GM18858 (cell line): Measurements from ENCODE around the gene TAF10.

Source experiments
- ATAC-seq: cut with Tn5 transposase; IDR thresholded peaks from one replicate; pipeline ENCODE4 v1.9.1; 2021; ENCODE audit not compliant: unreplicated experiment

Gene TAF10

DNA sequence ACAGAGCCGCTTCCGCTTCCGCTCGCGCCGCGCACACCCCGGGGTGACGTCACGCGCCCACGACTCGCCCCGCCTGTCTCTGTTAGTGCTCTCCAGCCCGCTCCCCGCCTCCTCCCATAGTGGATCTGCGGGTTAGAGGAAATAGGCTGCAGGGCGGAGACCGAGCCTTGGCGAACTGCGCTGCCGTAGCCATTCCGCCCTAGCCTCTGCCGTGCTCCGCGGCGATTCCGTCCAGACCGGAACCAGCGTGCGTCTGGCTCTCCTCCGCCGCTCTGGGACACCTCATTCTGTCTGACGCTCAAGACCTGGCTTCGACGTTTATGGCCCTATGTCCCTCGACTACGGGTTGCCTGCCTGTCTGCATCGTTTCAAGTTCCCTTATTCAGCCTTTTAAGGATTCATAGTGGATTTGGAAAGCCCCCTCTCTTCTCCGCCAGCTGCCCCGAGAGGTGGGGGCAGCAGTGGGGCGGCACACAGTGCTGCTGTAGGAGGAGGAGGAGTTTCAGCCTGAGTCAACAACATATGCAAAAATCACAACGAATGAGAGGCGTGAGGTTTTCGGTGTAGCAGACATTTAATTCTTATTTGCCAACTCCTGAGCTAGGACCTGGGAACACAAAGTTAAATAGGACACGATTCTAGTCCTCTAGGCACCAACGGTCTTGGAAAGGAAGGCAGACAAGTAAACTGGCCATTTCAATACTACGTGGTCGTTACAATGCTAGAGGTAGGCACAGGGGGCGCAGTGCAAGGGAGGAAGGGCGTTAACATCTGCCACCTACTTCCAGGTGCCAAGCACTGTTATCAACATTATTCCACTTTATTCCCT is at the start of gene TAF10:
Gene TAF10 (minus strand): TSS at position 4 of the 829 bp plus-strand sequence. CDS start 27 bp downstream, outside the sequence.
- ATAC-seq: peak; percentile 72

DNA sequence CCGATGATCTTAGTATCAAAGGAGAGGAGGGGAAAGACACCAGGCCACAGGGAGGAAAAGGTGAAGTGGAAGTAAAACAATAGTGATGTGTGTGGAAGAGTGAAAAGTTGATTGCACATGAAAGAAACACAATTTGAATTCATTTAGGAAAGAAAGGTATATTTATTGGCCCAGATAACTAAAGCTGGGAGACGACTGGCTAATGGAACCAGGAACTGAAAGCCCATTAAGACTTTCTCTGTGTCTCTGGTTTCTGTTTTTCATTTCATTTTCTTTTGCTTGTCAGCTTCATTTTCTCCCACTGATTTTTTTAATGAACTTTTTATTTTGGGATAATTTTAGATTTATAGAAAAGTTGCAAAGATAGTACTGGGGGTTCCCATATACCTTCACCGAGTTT is 48.7 kb upstream of the TAF10 start:
- ATAC-seq: no peak

DNA sequence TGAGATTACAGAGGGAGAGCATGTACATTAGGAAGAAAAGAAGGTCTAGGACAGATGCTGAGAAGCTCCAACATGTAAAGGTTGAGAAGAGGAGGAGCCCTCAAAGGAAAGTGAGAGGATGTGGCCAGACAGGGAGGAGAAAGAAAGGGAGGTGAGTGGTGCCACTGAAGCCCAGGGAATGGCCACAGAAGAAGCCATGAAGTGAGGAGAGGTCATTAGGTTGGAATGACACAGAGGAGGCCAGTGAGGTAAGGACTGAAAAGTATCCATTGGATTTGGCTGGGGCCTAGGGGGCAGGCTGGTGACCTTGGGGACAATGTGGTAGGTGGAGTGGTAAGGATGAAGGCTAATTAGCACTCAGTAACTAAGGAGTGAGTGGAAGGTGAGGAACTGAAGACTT is 46.6 kb upstream of the TAF10 start:
- ATAC-seq: no peak

DNA sequence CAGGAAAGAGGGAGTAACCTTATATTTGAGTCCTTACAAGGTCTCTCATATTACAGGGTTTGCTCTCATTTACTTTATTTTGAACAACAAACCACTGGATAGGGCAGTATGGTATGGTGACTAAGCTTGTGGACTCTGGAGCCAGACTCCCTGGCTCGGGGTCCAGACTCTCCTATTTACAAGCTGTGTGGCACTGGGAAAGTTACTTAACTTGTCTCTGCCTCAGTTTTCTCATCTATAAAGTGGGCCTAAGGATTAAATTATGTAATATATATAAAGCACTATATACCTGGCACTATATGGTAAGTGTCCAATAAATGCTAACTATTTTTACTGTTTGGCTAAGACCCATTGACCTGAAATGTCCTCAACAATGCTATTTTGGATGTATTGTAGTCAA is 45.3 kb upstream of the TAF10 start:
- no peak for ATAC-seq

DNA sequence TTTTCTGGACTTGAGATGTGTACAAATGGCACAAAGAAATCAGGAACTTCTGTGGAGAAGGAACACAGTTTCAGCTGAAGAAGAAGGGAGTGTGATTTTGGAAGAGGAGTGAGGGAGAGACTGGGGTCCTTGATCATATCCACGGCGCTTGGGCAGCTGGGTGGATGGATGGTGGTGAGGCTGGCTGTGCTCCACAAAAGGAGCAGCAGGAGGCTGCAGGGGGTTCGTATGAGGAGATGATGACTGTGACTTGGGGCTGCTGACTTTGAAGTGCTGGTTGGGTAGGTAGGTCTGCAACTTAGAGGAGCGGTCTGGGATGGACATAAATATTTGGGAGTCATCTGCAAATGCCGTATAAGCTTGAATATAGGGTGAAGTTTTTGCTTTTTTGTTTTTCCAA is 44.9 kb upstream of the TAF10 start:
- ATAC-seq: no peak

DNA sequence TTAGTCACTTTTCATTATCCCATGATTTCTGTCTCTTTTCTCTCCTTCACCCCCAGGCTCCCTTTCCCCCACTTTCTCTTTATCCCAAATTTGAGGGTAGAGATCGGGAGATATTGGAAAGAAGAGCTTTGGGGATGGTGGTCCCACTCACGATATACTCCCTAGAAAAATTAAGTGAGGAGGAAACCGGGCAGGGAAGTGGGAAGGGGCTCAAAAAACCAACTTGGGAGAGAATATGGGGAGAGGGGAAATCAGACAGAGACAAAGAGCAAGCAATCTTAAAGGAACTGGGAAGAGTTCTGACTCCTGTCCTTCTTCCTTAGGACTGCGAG is 44.5 kb upstream of the TAF10 start:
- no peak for ATAC-seq

DNA sequence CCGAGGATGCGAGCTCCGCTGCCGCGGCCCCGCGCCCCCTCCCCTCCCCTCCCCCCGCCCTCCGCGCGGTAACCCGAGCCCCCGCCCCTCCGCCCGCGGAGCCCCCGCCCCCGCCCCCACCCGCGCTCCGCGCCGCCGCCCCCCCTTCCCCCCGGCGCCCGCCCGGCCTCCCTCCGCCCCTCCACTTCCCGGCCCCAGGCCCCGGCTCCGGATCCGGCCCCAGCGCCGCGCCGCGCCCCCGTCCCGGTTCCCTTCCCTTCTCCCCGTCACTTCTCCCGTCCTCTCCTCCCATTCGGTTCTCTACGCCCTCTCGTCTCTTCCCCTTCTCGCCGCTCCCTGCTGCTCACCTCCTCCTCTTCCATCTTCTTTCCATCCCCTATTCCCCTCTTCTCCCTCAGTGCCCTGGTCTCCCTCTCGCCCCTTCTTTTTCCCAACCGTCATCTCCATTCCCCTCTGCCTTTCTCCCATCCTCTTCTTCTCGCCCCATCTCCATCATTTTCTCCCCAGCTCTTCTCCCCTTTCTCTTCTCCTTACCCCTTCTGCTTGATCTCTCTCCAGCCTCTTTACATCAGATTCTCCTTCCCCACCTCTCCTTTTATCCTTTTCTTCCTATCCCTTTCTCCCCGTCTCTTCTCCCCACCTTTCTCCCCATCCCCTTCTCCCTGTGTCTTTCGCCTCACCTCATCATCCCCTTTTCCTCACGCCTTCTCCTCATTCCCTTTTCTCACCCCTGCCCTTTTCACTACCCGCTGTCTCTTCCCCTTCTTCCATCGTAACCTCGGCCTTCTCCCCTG is 44.0 kb upstream of the TAF10 start, which contains the start of gene DCHS1:
Gene DCHS1 (minus strand): TSS at position 20 of the 794 bp plus-strand sequence. CDS start 14,196 bp downstream, outside the sequence.
- ATAC-seq: no peak

DNA sequence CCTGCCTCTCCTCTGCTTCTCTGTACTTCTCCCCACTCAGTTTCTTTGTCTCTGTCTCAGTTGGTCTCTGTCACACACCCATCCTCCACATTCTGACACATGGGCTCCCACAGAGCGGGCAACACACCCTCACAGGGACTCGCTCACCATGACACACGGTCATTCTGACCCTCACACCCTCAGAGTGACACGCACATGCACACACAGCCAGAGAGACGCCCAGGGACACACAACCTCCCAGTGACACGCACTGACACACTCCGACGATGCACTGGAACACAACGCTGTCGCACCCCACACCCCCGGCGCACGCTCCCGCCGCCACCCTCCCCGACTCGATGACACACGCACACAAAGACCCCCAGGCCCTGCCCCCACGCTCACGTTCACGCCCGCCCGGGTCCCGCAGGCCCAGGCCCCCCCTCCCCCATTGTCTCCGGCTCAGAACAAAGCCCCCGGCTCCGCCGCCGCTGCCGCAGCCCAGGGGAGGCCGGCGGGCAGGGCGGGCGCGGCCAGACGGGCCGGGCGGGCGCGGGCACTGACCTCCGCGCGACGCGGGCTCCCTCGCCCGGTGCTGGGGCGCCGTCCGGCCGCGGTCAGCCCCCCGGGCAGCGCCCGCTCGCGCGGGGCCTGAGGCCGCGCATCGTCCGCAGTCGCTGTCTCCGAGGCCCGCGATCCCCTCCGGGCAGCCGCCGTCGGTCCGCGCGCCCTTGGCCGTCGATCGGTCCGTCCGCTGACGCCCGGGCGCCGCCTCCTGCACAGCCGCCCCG is 43.2 kb upstream of the TAF10 start:
- no peak for ATAC-seq

DNA sequence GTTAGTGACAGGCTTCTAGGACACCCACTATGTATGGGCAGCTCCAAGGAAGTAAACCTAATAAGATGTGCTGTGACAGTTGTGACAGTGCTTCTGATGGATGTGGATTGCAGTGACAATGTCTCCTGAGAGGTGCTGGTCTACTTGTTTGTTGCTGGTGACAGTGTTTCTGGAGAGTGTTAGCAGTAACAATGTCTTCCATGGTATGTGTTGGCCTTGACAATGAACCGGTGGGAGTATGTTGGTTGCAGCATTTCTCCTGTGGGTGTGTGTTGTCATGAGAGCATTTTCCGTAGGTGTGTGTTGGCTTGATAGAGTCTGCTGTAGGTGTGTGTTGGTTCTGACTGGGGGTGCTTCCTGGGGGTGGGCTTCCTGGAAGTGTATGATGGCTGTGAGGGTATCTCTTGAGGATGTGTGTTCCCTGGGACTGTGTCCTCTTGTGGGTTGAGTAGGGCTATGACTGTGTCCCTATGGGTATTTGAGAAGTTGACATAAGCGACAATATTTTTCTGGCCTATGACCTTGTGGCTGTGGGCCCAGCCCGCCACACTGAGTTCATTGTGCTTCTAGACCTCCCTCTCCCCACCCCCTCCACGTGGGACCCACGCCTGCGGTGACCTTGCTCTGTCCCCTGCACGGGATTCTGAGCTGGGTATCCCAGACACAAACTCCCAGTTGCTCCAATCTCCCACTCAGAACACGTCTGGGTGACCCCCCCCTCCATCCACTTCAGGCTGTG is 42.4 kb upstream of the TAF10 start:
- no peak for ATAC-seq

DNA sequence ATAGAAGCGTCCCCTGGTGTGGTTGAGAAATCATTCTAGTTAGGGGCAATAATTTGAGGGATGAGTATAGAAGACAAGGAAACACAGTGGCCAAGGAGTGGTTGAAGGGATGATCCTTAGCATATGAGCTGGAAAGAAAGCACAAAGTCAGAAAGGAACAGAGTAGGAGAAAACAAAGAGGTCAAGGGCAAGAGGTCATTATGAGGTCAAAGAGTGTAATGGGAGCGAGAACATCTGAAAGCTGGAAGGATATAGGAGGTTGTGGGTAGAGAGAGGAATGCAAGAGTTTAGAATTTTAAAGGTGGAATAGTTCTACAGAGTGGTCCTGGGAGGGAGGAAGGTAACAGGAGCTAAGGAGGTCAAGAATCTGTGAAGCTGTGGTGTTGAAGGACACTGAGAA is 41.6 kb upstream of the TAF10 start:
- no peak for ATAC-seq

DNA sequence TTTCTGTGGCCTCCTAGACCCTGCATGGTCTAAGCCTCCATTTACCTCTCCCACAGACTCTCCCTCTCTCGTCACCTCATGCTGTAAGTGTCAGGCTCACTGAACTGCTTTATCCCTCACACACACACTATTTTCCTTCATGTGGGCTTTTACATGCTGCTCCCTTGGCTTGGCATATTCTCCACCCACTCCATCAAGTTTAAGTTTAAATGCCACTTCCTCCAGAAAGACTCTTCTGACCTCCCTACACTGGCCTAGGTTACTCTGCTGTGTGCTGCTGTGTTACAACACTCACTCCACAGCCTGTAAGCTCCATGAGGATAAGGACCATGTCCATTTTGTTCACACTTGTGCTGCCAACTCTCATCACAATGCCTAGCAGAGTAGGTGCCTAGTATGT is 41.1 kb upstream of the TAF10 start:
- no peak for ATAC-seq

DNA sequence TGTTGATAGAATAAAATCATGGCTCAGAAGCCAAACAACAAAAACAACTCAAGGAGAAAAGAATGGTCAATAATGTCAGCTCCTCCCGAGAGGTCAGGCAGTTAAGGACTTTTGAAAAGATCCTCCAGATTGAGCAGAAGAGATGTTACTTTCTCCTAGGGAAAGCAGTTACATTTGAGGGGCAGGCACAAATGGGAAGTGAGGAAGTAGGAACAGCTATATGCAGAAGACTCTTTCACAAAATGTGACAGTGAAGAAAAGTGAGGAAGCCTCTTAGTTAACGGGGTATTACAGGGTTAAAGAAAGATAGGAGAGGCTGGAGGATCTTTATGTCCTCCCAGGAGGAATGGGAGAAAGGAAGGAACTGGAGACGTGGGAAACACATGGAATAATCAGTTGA is 40.2 kb upstream of the TAF10 start:
- no peak for ATAC-seq

DNA sequence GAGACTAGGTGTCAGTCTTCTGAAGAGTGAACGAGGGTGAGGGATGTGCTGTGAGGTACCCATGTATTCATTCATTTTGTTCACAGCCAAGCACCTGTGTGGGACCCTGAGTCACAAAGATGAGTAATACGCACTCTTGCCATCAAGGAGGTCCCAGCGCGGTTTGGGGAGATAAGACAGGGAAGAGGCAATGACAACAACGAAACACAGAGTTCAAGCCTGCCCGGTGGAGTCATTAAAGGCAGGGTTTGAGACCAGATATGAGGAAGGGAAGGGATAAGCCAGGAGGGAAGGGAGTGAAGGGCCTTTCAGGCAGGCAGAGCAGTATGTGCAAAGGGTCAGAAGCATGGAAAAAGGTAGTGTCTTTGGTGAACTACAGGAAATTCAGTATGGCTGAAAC is 39.0 kb upstream of the TAF10 start:
- no peak for ATAC-seq

DNA sequence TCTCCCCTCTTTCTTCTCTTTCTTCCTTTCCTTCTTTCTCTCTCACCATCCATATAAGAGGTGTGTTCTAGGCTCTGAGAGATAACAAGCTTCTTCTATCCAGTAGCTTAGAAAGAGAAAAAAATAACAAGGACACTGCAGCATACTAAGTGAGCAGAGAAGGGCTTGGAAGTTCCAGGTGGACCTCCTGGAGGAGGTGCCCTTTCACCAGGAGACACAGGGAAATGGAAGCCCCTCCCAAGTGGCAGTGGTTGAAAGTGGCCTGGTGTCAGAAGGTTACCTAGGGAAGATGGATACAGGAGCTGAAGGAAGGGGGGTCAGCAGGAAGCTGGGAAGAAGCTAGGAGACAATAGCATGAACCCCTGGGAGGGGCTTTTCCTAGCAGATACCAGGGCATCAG is 38.1 kb upstream of the TAF10 start:
- no peak for ATAC-seq

DNA sequence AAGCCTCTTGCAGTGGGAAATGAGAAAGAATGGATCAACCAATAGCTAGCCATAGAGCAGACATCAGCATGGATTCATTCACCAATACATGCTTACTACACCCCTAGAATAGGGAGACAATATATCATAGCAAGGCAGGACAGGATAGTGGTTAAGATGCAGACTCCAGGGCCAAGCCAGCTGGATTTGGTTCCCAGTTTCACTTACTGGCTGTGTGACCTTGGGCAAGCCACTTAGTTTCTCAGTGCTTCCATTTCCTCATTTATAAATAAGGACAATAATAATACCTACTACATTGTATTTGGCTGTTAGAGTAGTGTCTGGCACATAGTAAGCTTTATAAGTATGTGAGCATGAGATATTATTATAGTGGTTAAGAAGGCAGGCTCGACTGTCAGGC is 36.5 kb upstream of the TAF10 start:
- no peak for ATAC-seq

DNA sequence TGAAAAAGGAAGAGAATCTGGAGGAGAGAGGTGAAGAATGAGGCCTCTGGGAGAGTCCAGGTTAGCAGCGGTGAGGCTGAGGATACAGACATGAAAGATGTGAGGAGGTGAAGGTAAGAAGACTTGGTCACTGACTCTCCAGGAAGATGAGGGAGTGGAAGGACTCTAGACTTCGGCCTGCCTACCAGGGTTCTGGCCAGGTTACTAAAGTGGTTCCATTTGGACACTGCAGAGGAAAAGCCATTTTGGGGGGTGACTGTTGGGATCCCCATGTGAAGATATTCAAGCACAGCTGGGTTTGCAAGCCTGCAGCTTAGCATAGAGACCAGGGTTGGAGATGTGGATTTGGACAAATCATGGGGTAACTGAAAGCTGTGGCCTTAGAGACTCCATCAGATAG is 35.8 kb upstream of the TAF10 start:
- no peak for ATAC-seq

DNA sequence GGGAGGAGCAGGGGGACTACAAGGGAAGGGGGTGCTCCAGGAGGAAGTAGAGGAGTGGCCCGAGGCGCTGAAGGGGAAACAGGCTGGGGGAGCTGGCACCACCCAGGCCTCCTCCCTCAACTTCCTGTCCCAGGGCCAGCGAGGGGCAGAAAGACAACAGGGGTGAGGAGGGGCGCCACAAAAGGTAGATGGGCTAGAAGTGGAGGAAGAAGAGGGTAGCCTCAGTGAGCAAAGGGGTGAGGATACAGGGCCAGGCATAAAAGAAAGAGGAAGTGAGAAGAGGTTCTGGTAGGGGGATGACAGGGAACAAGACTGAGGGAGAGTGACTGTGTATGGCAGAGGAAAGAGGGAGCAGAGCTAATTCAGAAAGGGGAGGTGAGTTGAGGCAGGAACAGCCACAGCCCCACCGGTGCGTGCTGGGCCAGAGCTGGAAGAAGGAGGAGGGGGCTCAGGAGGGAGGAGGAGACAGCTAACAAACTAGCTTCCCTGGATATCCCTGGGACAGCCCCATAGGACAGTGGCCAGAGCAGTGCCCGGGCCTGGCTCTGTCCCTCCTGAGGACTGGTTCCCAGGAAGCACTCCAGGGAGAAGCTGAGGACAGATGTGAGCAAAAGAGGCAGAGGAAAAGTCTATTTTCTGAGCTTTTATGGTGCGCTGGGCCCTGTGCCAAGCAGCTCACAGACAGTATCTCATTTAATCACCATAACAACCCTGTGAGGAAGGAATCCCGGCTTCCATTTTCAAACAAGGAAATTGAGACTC is 35.1 kb upstream of the TAF10 start:
- peak; percentile 92 for ATAC-seq

DNA sequence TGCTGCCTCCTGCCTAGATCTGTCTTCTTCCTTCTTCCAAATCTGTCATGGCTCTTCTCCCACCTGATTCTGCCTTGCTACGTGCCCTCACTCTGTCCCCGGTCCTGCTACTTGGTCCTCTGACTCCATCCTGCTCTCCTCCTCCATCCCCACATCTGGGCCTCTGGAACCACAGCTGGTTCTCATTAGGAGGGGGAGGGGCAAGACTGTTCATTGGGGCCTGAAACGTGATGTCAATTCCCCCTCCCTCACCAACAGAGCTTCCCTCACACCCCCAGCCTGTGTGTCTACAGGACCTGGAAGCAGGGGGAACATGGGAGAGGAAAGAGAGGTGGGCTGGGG is 34.5 kb upstream of the TAF10 start:
- ATAC-seq: no peak

DNA sequence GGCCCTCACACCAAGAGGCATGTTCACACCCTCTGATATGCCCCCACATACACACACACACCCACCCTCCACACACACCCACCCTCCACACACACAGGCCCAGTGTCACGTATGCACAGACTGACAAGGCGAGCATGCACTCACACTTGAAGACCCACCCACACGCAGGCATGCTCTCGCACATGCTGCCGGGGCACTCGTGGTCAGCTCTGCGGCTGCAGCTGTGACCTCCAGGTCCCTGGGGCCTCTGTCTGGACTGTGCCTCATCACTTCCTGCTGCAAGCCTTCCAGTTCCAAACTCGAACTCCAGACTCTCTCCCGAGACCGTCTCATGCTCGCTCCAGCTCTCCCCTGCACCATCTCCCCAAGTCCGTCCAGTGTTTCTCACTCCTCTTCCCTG is 34.1 kb upstream of the TAF10 start:
- no peak for ATAC-seq

DNA sequence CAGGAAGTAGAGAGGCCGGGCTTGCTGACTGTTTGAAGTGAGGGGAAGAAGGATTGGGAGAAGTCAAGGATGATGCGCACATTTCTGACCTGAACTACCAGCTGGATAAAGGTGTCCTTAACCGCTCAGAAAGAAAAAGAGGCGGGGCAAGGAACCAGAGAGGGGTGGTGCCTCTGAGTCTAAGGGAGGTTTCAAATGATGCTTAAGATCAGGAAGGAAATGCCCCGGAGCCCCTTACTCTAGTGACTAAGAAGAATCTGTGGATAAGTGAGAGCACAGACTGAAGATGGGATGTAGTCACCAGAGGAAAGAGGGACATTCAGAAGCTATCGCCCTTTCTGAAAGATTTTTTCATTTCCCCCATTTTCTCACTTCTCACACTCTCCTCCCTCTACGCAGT is 30.9 kb upstream of the TAF10 start:
- no peak for ATAC-seq
